Peyer's patch (tissue), 4 donors: ENCODE results near the gene SPIB.

Experiments
- POLR2A ChIP-seq, 2 donors: fragments of 450-650 bp; IDR thresholded peaks; one replicate each; pipeline ENCODE4 v1.5.1; 2017; ENCODE audit warnings: antibody characterized with exemption in 2 of 2, mild to moderate bottlenecking in 2 of 2, moderate library complexity in 2 of 2
- TF ChIP-seq, protein P1 (sequence below), 6 experiments: fragments of 450-650 bp in 4 of 6; fragments of 200-600 bp in 2 of 6; sonication (generic) in 1 of 6; IDR thresholded peaks; one replicate each; pipeline ENCODE4 v1.5.1; 2017 to 2019; ENCODE audit warnings: antibody characterized with exemption in 6 of 6, mild to moderate bottlenecking in 3 of 6, moderate library complexity in 1 of 6

DNA sequence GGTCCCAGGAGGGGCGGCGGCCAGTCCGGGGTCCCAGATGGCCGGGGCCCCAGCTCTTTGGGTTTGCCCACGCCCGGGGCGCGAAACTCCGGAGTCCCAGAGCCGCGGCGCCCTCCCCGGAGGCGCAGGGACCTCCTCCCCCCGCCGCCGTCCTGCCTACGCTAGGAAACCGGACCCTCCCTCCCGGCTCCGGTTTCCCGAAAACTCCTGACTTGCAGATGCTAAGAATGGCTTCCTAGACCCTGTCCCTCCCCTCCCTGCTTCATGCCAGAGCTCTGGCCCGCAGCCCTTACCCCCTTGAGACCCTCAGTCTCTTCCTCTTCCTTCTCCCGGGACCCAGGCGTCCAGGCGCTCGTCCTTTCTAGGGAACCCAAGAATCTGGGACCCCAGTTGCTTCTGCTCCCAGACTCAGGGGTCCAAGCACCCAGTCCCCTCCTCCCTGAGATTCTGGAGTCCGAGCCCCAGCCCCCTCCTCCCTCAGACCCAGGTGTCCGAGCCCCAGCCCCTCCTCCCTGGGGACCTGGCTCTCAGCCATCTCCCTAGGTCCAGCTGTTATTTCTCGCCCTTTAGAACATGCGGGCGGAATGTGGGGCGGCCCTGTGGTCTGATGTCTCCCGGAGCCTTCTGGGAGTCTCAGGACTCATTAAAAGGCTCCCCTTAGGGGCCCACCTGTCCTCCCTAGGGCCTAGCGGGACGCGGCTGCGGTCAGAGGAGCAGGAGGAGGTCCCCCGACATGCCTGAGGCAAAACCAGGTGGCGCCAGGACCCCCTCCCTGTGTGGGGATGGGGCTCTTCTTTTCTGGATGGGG, 13.7 kb downstream of the SPIB start, which contains the start of gene MYBPC2:
- TF ChIP-seq, protein P1, sequence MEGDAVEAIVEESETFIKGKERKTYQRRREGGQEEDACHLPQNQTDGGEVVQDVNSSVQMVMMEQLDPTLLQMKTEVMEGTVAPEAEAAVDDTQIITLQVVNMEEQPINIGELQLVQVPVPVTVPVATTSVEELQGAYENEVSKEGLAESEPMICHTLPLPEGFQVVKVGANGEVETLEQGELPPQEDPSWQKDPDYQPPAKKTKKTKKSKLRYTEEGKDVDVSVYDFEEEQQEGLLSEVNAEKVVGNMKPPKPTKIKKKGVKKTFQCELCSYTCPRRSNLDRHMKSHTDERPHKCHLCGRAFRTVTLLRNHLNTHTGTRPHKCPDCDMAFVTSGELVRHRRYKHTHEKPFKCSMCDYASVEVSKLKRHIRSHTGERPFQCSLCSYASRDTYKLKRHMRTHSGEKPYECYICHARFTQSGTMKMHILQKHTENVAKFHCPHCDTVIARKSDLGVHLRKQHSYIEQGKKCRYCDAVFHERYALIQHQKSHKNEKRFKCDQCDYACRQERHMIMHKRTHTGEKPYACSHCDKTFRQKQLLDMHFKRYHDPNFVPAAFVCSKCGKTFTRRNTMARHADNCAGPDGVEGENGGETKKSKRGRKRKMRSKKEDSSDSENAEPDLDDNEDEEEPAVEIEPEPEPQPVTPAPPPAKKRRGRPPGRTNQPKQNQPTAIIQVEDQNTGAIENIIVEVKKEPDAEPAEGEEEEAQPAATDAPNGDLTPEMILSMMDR (IDR thresholded peaks at IDR 0.05), result no peak
- TF ChIP-seq POLR2A (IDR thresholded peaks at IDR 0.05), result no peak
